Epithelial cell of proximal tubule (primary cell): Measurements from ENCODE around the gene CES3. TPM values are rescaled to one million over a fixed set of nuclear protein-coding genes. Genes with fewer than 3 reads are reported as not detected.

Experiments used
- DNase-seq: peaks from one replicate; pipeline ENCODE4 v3.0.0-alpha.2; 2011; ENCODE audit warnings: low read depth
- H3K4me3 ChIP-seq: 2 replicates; pipeline ENCODE4 v1.5.1; 2011; ENCODE audit warnings: low read depth, mild to moderate bottlenecking, low read length
- CTCF ChIP-seq: conservative IDR thresholded peaks from 2 replicates; pipeline ENCODE4 v1.5.1; 2012; ENCODE audit warnings: low read depth, mild to moderate bottlenecking, low read length
- total RNA-seq: library from RNA; depleted of rRNA; stranded (reverse); fragments of >200 nt; gene quantifications from 2 replicates; pipeline ENCODE4 v1.2.3, GENCODE V29; 2015

The CES3 gene
- total RNA-seq, 1 donor from 2014 or later = 0.75 TPM

- peak; percentile 93 for TF ChIP-seq CTCF
- H3K4me3 ChIP-seq = no peak overlapping the region
- no peak for DNase-seq
Measured at GRCh38 chr16:66977341-66978113, 16.5 kb downstream of the CES3 start.

- H3K4me3 ChIP-seq = no peak overlapping the region
- TF ChIP-seq CTCF = no peak
- no peak for DNase-seq
Measured at GRCh38 chr16:66979011-66979717, 18.1 kb downstream of the CES3 start.

- no peak overlapping the region for H3K4me3 ChIP-seq
- DNase-seq = no peak
- TF ChIP-seq CTCF = no peak
Measured at GRCh38 chr16:66983033-66983432, 22.0 kb downstream of the CES3 start.

GRCh38 chr16:66984892-66985311, 23.8 kb downstream of the CES3 start:
- H3K4me3 ChIP-seq = no peak overlapping the region
- no peak for DNase-seq
- no peak for TF ChIP-seq CTCF

GRCh38 chr16:66986559-66986958, 25.5 kb downstream of the CES3 start:
- no peak for TF ChIP-seq CTCF
- H3K4me3 ChIP-seq = no peak overlapping the region
- DNase-seq = no peak

GRCh38 chr16:66988197-66988788, 27.2 kb downstream of the CES3 start, which contains the start of gene CES4A:
CES4A (plus strand) TSS chr16:66988589; CDS start chr16:66988773, 184 bp downstream.
- no peak for TF ChIP-seq CTCF
- peak; percentile 87 for DNase-seq
- H3K4me3 ChIP-seq = peak within 1 kb of the TSS; percentile 22
